Ishikawa (cell line): Measurements from ENCODE around the gene SEC16A.
A peak's percentile ranks its signal among the peaks of the same experiment; 100 is the strongest.

ENCODE experiments used
- CEBPB ChIP-seq: IDR thresholded peaks from 2 replicates; pipeline ENCODE4 v1.6.1; 2012
- EGR1 ChIP-seq: IDR thresholded peaks from 2 replicates; pipeline ENCODE4 v1.6.1; 2012
- EP300 ChIP-seq: IDR thresholded peaks from 2 replicates; pipeline ENCODE4 v1.6.1; 2012; ENCODE audit warnings: borderline replicate concordance
- MAX ChIP-seq: IDR thresholded peaks from 2 replicates; pipeline ENCODE4 v1.6.1; 2012
- REST ChIP-seq: IDR thresholded peaks from 2 replicates; pipeline ENCODE4 v1.6.1; 2012; ENCODE audit warnings: low read depth, mild to moderate bottlenecking
- TCF12 ChIP-seq: IDR thresholded peaks from 2 replicates; pipeline ENCODE4 v1.6.1; 2012; ENCODE audit warnings: low read depth
- YY1 ChIP-seq: IDR thresholded peaks from 2 replicates; pipeline ENCODE4 v1.6.1; 2012; ENCODE audit warnings: low read depth

- TF ChIP-seq REST (peak; percentile 60), EP300 (no peak), YY1 (no peak), MAX (no peak), TCF12 (no peak), EGR1 (no peak), CEBPB (no peak)
Measured at GRCh38 chr9:136496801-136497620, 14.2 kb upstream of the SEC16A start.
